Parietal lobe (tissue), 1 donor: ENCODE data around the gene AQP1. TPM values are rescaled to one million over a fixed set of nuclear protein-coding genes. Genes with fewer than 3 reads are reported as not detected.

Experiments used
- total RNA-seq: library from RNA; depleted of rRNA; stranded (reverse); fragments of >200 nt; gene quantifications from one replicate; pipeline ENCODE4 v1.2.3, GENCODE V29; 2014

The AQP1 gene
- 2.8 TPM for total RNA-seq

DNA sequence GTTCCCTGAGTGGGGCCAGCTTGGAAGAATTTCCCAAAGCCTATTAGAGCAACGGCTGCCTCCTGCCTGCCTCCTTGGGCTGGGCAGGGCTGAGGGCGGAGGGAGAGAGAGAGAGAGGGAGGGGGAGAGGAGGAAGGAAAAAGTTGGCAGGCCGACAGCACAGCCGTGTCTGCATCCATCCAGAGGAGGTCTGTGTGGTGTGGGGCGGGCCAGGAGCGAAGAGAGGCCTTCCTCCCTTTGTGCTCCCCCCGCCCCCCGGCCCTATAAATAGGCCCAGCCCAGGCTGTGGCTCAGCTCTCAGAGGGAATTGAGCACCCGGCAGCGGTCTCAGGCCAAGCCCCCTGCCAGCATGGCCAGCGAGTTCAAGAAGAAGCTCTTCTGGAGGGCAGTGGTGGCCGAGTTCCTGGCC is at the start of gene AQP1:
Gene AQP1, plus strand, starts transcription at position 293 of the 409 bp plus-strand sequence. Its CDS starts 57 bp downstream, at position 350.

DNA sequence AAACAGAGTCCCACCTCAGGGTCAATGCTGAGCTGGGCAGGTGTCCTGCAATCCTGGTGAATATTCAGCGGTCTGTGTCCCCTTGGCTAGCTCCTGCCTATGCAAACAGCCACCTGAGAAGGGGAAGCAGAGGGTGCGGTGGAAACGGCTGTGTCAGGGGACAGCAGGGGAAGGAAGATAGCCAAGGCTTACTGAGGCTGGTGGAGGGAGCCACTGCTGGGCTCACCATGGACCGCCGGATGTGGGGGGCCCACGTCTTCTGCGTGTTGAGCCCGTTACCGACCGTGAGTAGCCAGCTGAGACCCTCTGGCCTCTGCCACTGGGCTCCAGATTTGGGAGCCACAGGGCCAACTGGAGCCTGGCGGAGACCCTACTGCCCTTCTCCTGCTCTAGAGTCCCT is 52.2 kb downstream of the AQP1 start, which contains the start of gene GHRHR:
Gene GHRHR, plus strand, starts transcription at position 112 of the 400 bp plus-strand sequence. Its CDS starts 116 bp downstream, at position 228.

Other genes with a start within 250 kb of the AQP1 start
- 2.8 TPM for gene CRHR2, start 229.4 kb upstream of the AQP1 start, total RNA-seq
- gene INMT, start 159.7 kb upstream of the AQP1 start, total RNA-seq, result not detected
- 7.8 TPM for gene MINDY4, start 140.4 kb upstream of the AQP1 start, total RNA-seq
- gene GHRHR, start 52.1 kb downstream of the AQP1 start, total RNA-seq, result not detected
- 65.4 TPM for gene ADCYAP1R1, start 140.5 kb downstream of the AQP1 start, total RNA-seq